Stimulated activated CD4-positive, alpha-beta T cell treated with anti-CD3 and anti-CD28 coated beads, Interleukin-12 subunit alpha, Interleukin-12 subunit beta, amount 100 ng/mL, for 48 hours (primary cell): Measurements from ENCODE around the gene PLA2G2A.
"Not testable (repeated sequence)": the region's sequence is repeated elsewhere in the genome, so short reads cannot be mapped to it uniquely, and the experiment has no call there.

ENCODE experiments used
- DNase-seq, 3 donors: peaks; one replicate each; pipeline ENCODE4 v3.0.0-alpha.2; 2020; ENCODE audit warnings: low read depth in 2 of 3, low spot score in 1 of 3

The PLA2G2A gene

DNA sequence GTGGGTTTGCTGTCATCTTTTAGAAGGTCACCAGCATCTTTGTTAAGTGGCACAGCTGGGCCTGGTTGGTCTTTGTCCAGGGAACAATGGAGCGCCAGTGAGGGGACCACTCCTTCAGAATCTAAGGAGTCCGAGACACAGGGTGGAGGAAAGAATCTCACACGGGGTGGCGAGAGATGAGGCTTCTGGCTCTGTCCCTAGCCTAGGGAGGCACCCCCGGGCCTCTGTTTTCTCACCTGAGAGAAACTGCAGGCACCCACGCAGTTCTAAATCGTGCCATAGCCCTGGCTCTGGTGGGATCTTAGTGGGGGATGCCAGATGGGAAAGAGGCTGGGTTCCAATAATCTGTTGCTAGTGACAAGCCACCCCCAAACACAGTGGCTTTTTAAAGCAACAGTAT is 45.1 kb downstream of the PLA2G2A start:
- no peak for DNase-seq

DNA sequence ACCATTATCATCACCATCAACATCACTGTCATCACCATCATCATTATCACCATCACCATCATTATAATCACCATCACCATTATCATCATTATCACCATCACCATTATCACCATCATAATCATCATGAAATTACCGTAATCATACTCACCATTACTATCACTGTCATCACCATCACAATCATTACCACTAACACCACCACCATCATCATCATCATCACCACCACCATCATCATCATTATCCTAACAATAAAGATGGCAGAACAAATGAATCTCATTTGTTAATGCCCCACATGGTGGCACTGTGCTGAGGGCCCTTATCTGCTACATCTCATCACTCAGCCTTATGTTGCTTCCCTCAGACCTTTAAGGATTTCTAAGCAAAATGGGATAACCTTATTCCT is 46.6 kb downstream of the PLA2G2A start:
- DNase-seq, result no peak

DNA sequence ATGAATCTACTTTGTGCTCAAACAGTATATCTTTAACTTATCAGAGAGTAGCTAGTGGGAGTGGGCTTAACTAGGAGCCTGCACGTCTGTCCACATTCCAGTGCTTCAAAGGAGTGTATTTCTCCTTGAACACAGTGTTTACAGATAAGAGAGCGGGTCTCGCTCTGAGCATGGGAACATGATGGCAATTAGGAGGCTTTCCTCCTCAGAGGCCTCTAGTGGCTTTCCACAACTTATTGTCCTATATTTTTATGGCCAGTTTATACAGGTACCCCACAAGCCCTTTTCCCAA is 52.3 kb downstream of the PLA2G2A start:
- not testable (repeated sequence) for DNase-seq

DNA sequence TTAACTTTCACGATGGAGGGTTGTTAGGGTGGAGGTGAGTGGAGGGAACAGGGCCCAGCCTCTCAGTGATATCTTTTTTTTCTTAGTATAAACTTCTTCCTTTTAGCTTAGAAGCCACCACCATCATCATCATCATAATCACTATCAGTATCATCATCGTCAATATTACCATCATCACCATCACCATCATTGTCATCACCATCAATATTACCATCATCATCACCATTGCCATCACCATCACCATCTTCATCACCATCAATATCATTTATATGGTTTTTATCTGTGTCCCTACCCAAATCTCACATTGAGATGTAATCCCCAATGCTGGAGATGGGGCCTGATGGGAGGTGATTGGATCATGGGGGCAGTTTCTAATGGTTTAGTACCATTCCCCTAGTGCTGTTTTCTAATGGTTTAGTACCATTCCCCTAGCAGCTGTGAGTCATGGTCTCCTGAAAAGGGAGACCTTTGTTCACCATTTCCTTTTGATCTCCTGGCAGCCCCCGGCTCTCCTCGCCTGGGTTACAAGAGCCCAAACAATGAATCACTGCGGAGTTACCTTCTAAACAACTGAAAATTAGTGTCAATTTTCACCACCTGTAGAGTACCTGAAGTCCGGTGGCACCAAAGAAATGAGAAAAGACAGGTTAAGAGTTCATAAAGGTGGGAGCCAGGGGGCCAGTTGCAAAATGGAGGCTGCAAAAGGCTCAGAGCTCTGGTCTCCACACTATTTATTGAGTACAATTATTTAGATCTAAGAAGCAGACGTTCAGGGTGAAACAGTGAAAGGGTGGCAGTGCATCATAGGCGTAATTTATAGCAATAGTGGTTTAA is 52.9 kb downstream of the PLA2G2A start:
- no peak for DNase-seq
